ENCODE measurements around the gene UNK. TPM values are rescaled to one million over a fixed set of nuclear protein-coding genes. Genes with fewer than 3 reads are reported as not detected.
"Not testable (repeated sequence)": the region's sequence is repeated elsewhere in the genome, so short reads cannot be mapped to it uniquely, and the experiment has no call there.

Gene UNK
- total RNA-seq, 1 experiment from 2014 or later: 26.3 TPM

GRCh38 chr17:75870228-75870627 lies 85.6 kb downstream of the UNK start:
- DNase-seq (ENCODE audit: low read depth): not testable (repeated sequence)

- peak; percentile 88 for DNase-seq (ENCODE audit: low read depth)
These were observed 88.1 kb downstream of the UNK start for GRCh38 chr17:75872434-75873351.

DNA sequence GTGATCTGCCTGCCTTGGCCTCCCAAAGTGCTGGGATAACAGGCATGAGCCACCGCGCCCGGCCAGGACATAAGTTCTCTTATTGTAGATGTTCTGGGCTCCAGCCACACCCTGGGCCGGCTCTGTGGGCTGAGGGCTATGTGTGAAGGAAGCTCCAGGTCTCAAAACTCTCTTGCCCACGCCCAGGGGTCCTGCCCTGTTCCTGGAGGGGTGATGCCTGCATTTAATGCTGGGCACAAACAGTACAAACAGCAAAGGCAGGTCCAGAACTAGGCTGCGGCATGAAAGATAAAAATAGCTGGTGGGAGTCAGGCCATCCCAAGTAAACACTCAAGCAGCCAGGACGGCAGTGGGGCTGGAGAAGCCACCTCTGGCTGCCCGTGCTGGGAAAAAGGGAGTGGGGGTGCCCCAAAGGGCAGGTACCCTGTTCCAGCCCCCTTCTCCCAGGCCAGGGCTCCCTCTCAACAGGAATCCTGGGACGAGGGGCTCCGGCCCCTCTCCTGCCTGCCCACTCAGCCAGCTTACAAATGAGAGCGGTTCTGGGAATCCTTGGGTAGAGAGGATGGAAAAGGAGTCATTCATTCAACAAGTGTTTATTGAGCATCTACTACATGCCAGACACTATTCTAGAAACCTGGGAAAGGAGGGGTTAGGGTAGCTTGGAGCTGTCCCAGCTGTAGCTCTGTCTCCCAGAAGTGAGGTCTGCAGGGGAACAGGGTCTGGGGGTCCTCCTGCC lies 89.1 kb downstream of the UNK start:
- DNase-seq (ENCODE audit: low read depth): no peak

- no peak for DNase-seq (ENCODE audit: low read depth)
These were observed 89.9 kb downstream of the UNK start for GRCh38 chr17:75874323-75875181.

Other genes starting within 250 kb of the UNK start
- gene MYO15B, start 197.0 kb upstream of the UNK start, total RNA-seq (2014; rRNA removed; shearing (Covaris generic)): 0.93 and 1.4 TPM in 2 replicates
- not detected in 2 replicates for gene SMIM5, start 151.4 kb upstream of the UNK start, total RNA-seq (2014; rRNA removed; shearing (Covaris generic))
- gene RECQL5, start 117.7 kb upstream of the UNK start, total RNA-seq (2014; rRNA removed; shearing (Covaris generic)): 19.6 and 23.4 TPM in 2 replicates
- gene SAP30BP, start 117.5 kb upstream of the UNK start, total RNA-seq (2014; rRNA removed; shearing (Covaris generic)): 60.8 and 65.4 TPM in 2 replicates
- gene ITGB4, start 63.3 kb upstream of the UNK start, total RNA-seq (2014; rRNA removed; shearing (Covaris generic)): 1.1 and 1.4 TPM in 2 replicates
- 33.5 and 37.1 TPM in 2 replicates for gene GALK1, start 19.6 kb upstream of the UNK start, total RNA-seq (2014; rRNA removed; shearing (Covaris generic))
- gene UNC13D, start 59.6 kb downstream of the UNK start, total RNA-seq (2014; rRNA removed; shearing (Covaris generic)): 2.7 TPM in 2 replicates
- gene WBP2, start 70.5 kb downstream of the UNK start, total RNA-seq (2014; rRNA removed; shearing (Covaris generic)): 26.1 and 38.3 TPM in 2 replicates
- 22.7 and 26.6 TPM in 2 replicates for gene TRIM47, start 93.8 kb downstream of the UNK start, total RNA-seq (2014; rRNA removed; shearing (Covaris generic))
- gene TRIM65, start 112.1 kb downstream of the UNK start, total RNA-seq (2014; rRNA removed; shearing (Covaris generic)): 36.0 and 36.9 TPM in 2 replicates
- gene MRPL38, start 120.1 kb downstream of the UNK start, total RNA-seq (2014; rRNA removed; shearing (Covaris generic)): 63.8 and 66.9 TPM in 2 replicates
- gene FBF1, start 156.2 kb downstream of the UNK start, total RNA-seq (2014; rRNA removed; shearing (Covaris generic)): 9.5 and 10.8 TPM in 2 replicates
- 17.6 and 23.0 TPM in 2 replicates for gene ACOX1, start 194.4 kb downstream of the UNK start, total RNA-seq (2014; rRNA removed; shearing (Covaris generic))
- 23.8 and 32.8 TPM in 2 replicates for gene TEN1, start 194.4 kb downstream of the UNK start, total RNA-seq (2014; rRNA removed; shearing (Covaris generic))
- gene CDK3, start 216.0 kb downstream of the UNK start, total RNA-seq (2014; rRNA removed; shearing (Covaris generic)): 2.1 and 3.5 TPM in 2 replicates
- 0.03 TPM in 1 of 2 replicates, not detected in the other for gene EVPL, start 242.5 kb downstream of the UNK start, total RNA-seq (2014; rRNA removed; shearing (Covaris generic))